Gastroesophageal sphincter (tissue), 4 donors: ENCODE data around the gene NKX1-2. TPM values are rescaled to one million over a fixed set of nuclear protein-coding genes. Genes with fewer than 3 reads are reported as not detected.
A peak's percentile ranks its signal among the peaks of the same experiment; 100 is the strongest.

Experiments
- ATAC-seq: fragments of 150-250 bp; one replicate; pipeline ENCODE4 v1.9.1; 2016; ENCODE audit warnings: mild to moderate bottlenecking, moderate library complexity
- H3K27ac ChIP-seq, 4 donors: fragments of 200-600 bp; sonication (generic) in 3 of 4; 1 replicate in 3 of 4; 2 replicates in 1 of 4; pipeline ENCODE4 v1.5.1; 2016 to 2019
- H3K27me3 ChIP-seq: fragments of 200-600 bp; sonication (generic); one replicate; pipeline ENCODE4 v1.5.1; 2019
- H3K36me3 ChIP-seq, 2 donors: fragments of 200-600 bp; sonication (generic); one replicate each; pipeline ENCODE4 v1.5.1; 2019; ENCODE audit warnings: control low read depth in 1 of 2
- H3K4me1 ChIP-seq, 3 donors: fragments of 200-600 bp; sonication (generic); 1 replicate in 2 of 3; 2 replicates in 1 of 3; pipeline ENCODE4 v1.5.1; 2016 to 2019; ENCODE audit warnings: control low read depth in 2 of 3
- H3K4me3 ChIP-seq, 2 donors: fragments of 200-600 bp; sonication (generic); one replicate each; pipeline ENCODE4 v1.5.1; 2019; ENCODE audit warnings: mild to moderate bottlenecking in 1 of 2, moderate library complexity in 1 of 2
- H3K9me3 ChIP-seq, 3 donors: fragments of 200-600 bp; sonication (generic); one replicate each; pipeline ENCODE4 v1.5.1; 2017 to 2019; ENCODE audit warnings: control low read depth in 2 of 3
- EP300 ChIP-seq: sonication (generic); formaldehyde crosslinking; IDR thresholded peaks from one replicate; pipeline ENCODE4 v1.6.1; 2017; ENCODE audit warnings: antibody characterized with exemption, mild to moderate bottlenecking
- POLR2A ChIP-seq, 2 donors: fragments of 450-650 bp; IDR thresholded peaks; one replicate each; pipeline ENCODE4 v1.6.1; 2017; ENCODE audit warnings: antibody characterized with exemption in 2 of 2, mild to moderate bottlenecking in 2 of 2, moderate library complexity in 1 of 2
- POLR2AphosphoS5 ChIP-seq: sonication (generic); formaldehyde crosslinking; IDR thresholded peaks from one replicate; pipeline ENCODE4 v1.6.1; 2017; ENCODE audit warnings: antibody characterized with exemption
- WGBS, 2 donors: methylation state at CpG; one replicate each; pipeline ENCODE4 v1.1.5; 2018; ENCODE audit warnings: low coverage in 1 of 2; 5-methylcytosine and 5-hydroxymethylcytosine counted together
- total RNA-seq, 4 donors: library from RNA; depleted of rRNA; stranded (reverse); fragments of >200 nt; gene quantifications; one replicate each; pipeline ENCODE4 v1.1.0, GENCODE V29; 2016
- TF ChIP-seq, protein P1 (sequence below), 4 experiments: fragments of 200-600 bp in 2 of 4; fragments of 450-650 bp in 2 of 4; sonication (generic) in 1 of 4; IDR thresholded peaks; one replicate each; pipeline ENCODE4 v1.5.1; 2017 to 2019; ENCODE audit warnings: antibody characterized with exemption in 4 of 4, mild to moderate bottlenecking in 2 of 4, moderate library complexity in 2 of 4

Gene NKX1-2
- total RNA-seq, 4 donors from 2014 or later = 0.12 TPM; not detected in 3

DNA sequence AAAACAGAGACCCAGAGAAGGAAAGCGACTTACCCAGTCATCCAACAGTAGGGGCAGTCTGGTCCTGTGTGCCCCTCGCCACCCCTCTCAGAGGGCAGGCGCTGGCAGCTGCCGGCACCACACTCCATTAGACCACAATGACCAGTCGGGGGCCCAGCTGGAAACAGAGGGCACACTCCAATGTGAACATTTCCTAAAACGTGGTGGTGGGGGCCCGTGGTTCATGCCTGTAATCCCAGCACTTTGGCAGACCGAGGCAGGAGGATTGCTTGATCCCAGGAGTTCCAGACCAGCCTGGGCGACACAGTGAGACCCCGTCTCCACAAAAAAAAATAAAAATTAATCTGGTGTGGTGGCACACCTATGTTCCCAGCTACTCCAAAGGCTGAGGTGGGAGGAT, 30.2 kb downstream of the NKX1-2 start:
- Histone ChIP-seq H3K4me3 (peak overlapping the region in 1 of 2 donors; percentile 100), H3K36me3 (no peaks in the 10 kb centered on the region), H3K27me3 (no peaks in the 10 kb centered on the region), H3K27ac (peak overlapping the region in 2 of 4 donors; percentile 96 to 100), H3K9me3 (no peaks in the 10 kb centered on the region), H3K4me1 (peaks cover 1 to 42% (median 12%) of the 10 kb centered on the region in 3 donors)
- WGBS, 2 donors = 100% methylated on average over 1 of the region's 10 CpGs; no CpG with 5 or more reads in 1 of the 2 donors
- TF ChIP-seq EP300 = no peak
- TF ChIP-seq, protein P1, sequence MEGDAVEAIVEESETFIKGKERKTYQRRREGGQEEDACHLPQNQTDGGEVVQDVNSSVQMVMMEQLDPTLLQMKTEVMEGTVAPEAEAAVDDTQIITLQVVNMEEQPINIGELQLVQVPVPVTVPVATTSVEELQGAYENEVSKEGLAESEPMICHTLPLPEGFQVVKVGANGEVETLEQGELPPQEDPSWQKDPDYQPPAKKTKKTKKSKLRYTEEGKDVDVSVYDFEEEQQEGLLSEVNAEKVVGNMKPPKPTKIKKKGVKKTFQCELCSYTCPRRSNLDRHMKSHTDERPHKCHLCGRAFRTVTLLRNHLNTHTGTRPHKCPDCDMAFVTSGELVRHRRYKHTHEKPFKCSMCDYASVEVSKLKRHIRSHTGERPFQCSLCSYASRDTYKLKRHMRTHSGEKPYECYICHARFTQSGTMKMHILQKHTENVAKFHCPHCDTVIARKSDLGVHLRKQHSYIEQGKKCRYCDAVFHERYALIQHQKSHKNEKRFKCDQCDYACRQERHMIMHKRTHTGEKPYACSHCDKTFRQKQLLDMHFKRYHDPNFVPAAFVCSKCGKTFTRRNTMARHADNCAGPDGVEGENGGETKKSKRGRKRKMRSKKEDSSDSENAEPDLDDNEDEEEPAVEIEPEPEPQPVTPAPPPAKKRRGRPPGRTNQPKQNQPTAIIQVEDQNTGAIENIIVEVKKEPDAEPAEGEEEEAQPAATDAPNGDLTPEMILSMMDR (IDR thresholded peaks at IDR 0.05) = no peak
- TF ChIP-seq POLR2A (IDR thresholded peaks at IDR 0.05) = no peak
- no peak for TF ChIP-seq POLR2AphosphoS5
- no peak for ATAC-seq

DNA sequence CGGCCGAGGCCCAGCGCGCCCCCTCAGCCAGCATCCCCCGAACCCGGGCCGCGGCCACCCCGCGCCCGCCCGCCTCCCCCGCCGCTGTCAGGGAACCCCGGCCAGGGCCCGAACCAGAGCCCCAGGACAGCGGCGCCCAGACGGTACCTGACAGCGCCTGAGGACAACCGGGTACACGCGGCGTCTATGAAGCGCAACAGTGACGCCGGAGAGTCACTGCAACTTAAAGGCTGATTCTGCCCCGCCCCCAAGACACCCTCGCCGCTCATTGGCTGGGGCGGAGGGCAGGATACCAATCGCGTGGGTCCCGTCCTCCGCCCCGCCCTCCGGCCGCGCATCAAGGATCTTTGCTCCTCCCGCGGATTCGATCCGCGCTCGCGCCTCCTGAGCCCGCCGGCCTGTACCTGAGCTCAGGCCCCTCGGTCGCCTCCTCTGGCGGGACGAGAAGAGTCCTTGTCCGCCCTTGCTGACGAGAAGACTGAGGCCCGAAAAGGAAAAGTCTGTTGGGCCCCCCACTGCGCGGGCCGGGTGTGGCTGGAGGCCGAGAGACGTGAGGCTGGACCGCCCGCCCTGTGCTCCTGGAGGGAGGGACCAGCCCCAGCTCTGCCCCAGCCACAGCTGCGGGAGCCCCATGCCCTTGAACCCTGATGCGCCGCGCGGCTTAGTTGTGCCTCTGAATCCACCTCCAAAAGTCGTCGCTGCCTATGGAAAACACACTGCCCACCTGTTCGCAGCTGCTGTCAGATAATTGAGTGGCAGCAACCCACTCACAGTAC, 30.9 kb downstream of the NKX1-2 start, which contains the start of gene OAT:
Gene OAT, minus strand, starts transcription at position 198 of the 776 bp plus-strand sequence. CDS start 6,752 bp downstream, outside the sequence.
- ATAC-seq = peak; percentile 98
- Histone ChIP-seq H3K27ac (peak within 1 kb of the TSS; percentile 95 to 100 (median 97)), H3K27me3 (no peaks in the 10 kb centered on the region), H3K4me3 (peak within 1 kb of the TSS; percentile 94 to 100), H3K36me3 (no peaks in the 10 kb centered on the region), H3K9me3 (no peaks in the 10 kb centered on the region), H3K4me1 (peaks cover 4 to 49% (median 12%) of the 10 kb centered on the region in 3 donors)
- 0 to 5% methylated on average over 3 to 11 of the region's 70 CpGs for whole genome bisulfite sequencing, 2 donors
- no peak for TF ChIP-seq EP300
- peak; percentile 98 to 99 for TF ChIP-seq POLR2A (IDR thresholded peaks at IDR 0.05)
- TF ChIP-seq POLR2AphosphoS5 = peak; percentile 99

DNA sequence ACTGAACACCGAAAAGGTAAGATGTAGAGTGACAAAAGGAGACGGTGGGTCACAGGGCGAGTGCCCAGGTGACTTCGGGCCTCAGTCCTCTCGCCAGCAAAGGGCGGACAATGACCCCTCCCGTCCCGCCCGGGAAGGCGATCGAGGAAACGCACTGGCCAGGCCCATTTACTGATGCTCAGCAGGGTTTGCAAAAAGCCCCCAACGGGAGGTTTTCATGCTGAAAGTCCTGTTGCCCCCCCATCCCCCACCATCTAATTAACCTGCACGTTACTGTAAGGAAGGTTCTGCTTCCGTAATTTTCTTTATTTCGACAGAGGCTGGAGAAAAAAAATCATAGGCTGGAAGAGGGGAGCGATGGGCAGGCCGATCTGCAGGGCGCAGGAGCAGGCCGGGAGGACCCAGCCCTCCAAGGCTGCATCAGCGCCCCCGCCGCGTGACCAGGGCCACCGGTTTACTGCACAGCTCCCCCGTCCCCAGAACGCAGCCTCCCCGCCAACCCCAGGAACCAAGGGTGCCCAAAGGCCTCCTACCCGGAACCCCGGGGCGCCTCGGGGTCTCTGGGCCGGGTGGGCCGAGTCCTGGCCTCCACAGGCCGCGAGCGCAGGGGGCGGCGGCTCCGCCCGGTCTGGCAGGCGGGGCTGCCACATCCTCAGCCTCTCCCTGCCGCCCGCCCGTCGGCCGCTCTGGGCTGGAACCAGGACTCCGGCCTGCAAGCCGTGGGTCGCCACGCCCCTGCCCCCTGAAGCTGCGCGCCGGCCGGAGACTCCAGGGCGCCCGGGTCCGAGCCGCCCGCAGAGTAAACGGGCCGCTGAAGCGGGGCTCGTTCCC, 31.7 kb downstream of the NKX1-2 start:
- Histone ChIP-seq H3K36me3 (no peaks in the 10 kb centered on the region), H3K27ac (peak overlapping the region; percentile 95 to 100 (median 97)), H3K9me3 (no peaks in the 10 kb centered on the region), H3K4me3 (peak overlapping the region; percentile 94 to 100), H3K27me3 (no peaks in the 10 kb centered on the region), H3K4me1 (peaks cover 4 to 57% (median 17%) of the 10 kb centered on the region in 3 donors)
- peak; percentile 70 for ATAC-seq
- TF ChIP-seq EP300 (no peak), POLR2AphosphoS5 (no peak), POLR2A (IDR thresholded peaks at IDR 0.05) (no peak)
- TF ChIP-seq, protein P1 (IDR thresholded peaks at IDR 0.05) = peak in 1 of 4 experiments; percentile 11
- WGBS, 2 donors = 1 to 4% methylated on average over 14 to 22 of the region's 64 CpGs

DNA sequence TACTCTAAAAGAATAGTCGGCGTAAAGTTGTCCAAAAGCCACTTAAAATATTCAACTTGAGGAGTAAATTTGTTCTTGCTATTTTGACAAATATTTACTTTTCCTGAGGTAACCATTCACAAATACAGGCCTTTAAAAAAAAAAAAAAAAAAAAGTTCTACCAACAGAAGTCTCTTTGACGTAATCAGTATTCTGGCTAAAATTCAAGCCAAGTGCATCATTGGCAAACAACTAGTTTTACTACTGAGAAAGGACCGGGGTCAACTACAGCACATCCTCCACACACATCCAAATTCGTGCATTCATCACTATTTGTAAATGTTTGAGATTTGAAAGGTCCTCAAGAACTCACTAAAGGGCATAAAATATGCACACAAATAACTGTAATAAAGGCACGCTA, 33.1 kb downstream of the NKX1-2 start:
- H3K4me3 ChIP-seq = peak overlapping the region in 1 of 2 donors; percentile 100
- ATAC-seq = no peak
- peaks cover 4 to 71% (median 17%) of the 10 kb centered on the region in 3 donors for H3K4me1 ChIP-seq
- 41 to 46% methylated on average over 6 of the region's 6 CpGs for WGBS, 2 donors
- peak overlapping the region in 3 of 4 donors; percentile 62 to 100 (median 96) for H3K27ac ChIP-seq
- TF ChIP-seq POLR2A (IDR thresholded peaks at IDR 0.05) (no peak), EP300 (no peak), POLR2AphosphoS5 (peak; percentile 32)
- TF ChIP-seq, protein P1 (IDR thresholded peaks at IDR 0.05) = no peak
- no peaks in the 10 kb centered on the region for H3K9me3 ChIP-seq
- peaks cover 0 to 2% of the 10 kb centered on the region in 2 donors for H3K36me3 ChIP-seq
- no peaks in the 10 kb centered on the region for H3K27me3 ChIP-seq

DNA sequence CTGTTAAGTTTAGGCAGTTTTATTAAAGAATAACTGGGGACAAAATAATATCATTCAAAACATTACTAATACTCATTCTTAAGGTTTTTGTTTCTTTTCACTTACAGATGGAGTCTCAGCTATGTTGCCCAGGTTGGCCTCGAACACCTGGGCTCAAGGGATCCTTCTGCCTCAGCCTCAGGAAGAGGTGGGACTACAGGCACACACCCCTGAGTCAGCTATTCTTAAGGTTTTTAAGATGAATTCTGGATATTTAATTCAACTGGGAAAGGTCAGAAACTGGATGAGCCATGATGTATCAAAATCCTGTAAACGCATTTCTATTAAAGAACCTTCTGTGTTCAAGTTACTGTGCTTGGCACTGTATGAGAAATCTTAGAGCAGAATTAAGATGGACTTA, 34.6 kb downstream of the NKX1-2 start:
- Histone ChIP-seq H3K27me3 (no peaks in the 10 kb centered on the region), H3K27ac (peak overlapping the region; percentile 19 to 100 (median 64)), H3K36me3 (peaks cover 0 to 16% of the 10 kb centered on the region in 2 donors), H3K9me3 (no peaks in the 10 kb centered on the region), H3K4me1 (peaks cover 4 to 78% (median 17%) of the 10 kb centered on the region in 3 donors), H3K4me3 (peak overlapping the region in 1 of 2 donors; percentile 5)
- ATAC-seq = no peak
- 33 to 43% methylated on average over 2 of the region's 2 CpGs for WGBS, 2 donors
- TF ChIP-seq POLR2A (IDR thresholded peaks at IDR 0.05) (no peak), POLR2AphosphoS5 (peak; percentile 14)
